ENCODE data around the gene PPP6R1.

DNA sequence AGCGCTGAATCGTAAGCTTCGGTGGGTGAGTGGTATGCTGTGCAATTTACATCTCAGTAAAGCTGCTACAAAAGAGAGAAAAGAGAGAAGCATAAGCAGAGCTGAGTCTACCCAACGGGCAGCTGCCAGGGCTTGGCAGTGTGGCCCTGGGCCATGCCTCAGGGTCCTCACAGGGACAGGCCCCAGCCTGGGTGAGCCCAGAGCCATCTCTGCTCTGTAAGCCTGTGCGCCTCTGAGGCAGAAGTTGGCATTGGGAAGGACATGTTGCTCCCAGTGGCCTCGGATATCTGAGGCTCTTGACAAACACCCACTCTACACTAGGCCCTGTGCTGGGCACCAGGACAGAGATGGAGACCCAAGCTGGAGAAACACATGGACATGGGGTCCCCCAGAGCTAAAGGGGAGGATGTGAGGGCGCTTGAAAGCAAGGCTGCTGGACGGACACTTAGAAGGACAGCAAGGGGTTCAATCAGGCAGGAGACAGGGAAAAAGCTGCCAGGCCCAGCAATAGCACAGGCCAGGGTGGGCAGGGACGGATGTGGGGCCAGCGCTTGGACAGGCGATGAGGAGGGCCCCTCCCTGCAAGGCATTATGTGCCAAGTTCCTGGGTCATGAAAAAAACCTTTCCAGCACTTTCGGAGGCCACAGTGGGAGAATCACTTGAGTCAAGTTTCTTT lies 14.7 kb downstream of the PPP6R1 start:
- TF ChIP-seq, protein P1, sequence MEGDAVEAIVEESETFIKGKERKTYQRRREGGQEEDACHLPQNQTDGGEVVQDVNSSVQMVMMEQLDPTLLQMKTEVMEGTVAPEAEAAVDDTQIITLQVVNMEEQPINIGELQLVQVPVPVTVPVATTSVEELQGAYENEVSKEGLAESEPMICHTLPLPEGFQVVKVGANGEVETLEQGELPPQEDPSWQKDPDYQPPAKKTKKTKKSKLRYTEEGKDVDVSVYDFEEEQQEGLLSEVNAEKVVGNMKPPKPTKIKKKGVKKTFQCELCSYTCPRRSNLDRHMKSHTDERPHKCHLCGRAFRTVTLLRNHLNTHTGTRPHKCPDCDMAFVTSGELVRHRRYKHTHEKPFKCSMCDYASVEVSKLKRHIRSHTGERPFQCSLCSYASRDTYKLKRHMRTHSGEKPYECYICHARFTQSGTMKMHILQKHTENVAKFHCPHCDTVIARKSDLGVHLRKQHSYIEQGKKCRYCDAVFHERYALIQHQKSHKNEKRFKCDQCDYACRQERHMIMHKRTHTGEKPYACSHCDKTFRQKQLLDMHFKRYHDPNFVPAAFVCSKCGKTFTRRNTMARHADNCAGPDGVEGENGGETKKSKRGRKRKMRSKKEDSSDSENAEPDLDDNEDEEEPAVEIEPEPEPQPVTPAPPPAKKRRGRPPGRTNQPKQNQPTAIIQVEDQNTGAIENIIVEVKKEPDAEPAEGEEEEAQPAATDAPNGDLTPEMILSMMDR (conservative IDR thresholded peaks at IDR 0.05 in 1 of 2, IDR thresholded peaks at IDR 0.05 in 1 of 2; ENCODE audit: low read depth in 1 of 2, low read length in 2 of 2): no peak
- no peak for TF ChIP-seq EZH2 (IDR thresholded peaks at IDR 0.05; ENCODE audit: low read length, missing control alignments)

All from fibroblast of lung (primary cell).